Loucy (cell line): ENCODE data around the gene L1CAM.

Experiments used
- EZH2phosphoT487 ChIP-seq: fragments of 200-600 bp; IDR thresholded peaks from 2 replicates; pipeline ENCODE4 v1.6.1; 2018; ENCODE audit warnings: antibody characterized with exemption, mild to moderate bottlenecking, moderate library complexity, borderline replicate concordance
- TF ChIP-seq, protein P1 (sequence below): fragments of 200-600 bp; sonication (generic); conservative IDR thresholded peaks from 2 replicates; pipeline ENCODE4 v1.5.1; 2014; ENCODE audit warnings: mild to moderate bottlenecking, antibody characterized with exemption, low read length

DNA sequence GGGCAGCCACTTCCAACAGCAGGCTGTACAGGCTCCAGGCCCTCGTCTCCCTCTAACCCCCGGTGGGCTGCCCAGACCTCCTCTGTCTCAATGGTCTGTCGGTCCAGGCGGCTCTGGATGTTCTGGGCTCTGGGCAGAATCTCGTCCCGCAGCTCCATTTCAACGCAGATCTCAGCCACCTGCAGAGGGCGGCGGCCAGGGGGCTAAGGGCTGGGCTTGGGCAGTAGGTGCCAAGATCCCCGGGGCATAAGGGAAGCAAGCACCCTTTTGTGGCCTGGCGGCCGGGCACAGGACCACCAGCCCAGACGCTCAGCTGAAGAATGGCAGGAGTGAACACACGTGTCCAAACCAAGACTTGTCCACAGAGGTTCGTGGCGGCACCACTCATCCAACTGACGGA, 27.7 kb upstream of the L1CAM start:
- TF ChIP-seq, protein P1, sequence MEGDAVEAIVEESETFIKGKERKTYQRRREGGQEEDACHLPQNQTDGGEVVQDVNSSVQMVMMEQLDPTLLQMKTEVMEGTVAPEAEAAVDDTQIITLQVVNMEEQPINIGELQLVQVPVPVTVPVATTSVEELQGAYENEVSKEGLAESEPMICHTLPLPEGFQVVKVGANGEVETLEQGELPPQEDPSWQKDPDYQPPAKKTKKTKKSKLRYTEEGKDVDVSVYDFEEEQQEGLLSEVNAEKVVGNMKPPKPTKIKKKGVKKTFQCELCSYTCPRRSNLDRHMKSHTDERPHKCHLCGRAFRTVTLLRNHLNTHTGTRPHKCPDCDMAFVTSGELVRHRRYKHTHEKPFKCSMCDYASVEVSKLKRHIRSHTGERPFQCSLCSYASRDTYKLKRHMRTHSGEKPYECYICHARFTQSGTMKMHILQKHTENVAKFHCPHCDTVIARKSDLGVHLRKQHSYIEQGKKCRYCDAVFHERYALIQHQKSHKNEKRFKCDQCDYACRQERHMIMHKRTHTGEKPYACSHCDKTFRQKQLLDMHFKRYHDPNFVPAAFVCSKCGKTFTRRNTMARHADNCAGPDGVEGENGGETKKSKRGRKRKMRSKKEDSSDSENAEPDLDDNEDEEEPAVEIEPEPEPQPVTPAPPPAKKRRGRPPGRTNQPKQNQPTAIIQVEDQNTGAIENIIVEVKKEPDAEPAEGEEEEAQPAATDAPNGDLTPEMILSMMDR, result no peak
- no peak for TF ChIP-seq EZH2phosphoT487
